HG03135 (cell line): ENCODE data around the gene ABHD5.

Source experiments
- ATAC-seq: cut with Tn5 transposase; IDR thresholded peaks from one replicate; pipeline ENCODE4 v1.9.1; 2021; ENCODE audit warnings: mild to moderate bottlenecking, moderate library complexity; ENCODE audit not compliant: unreplicated experiment

Gene ABHD5

DNA sequence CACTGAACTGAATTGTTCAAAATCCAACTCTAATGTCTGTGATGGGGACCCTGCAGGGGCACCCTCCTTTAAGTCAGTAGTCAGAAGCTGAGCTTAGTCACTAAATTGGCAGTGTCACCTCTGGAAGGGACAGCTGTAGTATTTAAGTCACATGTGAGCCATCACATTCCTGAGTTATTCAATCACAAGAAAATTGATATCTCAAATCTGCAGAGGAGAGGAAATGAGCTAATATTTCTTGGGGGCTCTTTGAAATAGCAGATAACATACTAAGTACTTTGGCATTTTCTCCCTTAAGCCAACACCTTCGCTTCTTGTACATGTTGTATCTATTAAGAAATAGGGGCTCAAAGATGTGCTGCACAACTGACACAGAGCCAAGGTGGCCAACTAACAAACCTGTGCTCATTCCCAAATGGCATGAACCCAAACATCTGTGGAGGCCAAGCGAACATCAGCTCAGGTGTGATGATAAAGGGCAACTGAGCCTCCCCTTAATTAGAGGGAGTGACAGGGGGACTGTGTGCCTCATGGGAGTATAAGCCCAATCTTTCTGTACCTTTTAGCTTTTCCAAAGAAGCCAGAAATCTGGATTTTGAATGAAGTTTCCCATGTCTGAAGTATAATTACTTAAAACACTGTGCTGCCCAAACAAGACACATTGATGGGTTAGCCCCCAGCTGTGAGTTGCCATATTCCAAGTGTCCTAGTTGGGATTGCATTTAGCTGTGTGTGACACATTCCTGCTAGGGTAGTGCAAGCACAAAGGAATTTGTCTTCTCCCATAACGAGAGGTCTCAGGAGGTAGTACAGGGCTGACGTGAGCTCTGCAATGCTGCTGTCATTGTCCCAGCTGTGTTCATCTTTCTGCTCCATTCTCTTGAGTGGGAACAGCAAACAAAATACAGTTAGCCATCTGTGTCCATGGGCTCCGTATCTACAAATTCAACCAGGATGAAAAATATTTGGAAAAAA is 63.3 kb downstream of the ABHD5 start:
- ATAC-seq, result no peak

DNA sequence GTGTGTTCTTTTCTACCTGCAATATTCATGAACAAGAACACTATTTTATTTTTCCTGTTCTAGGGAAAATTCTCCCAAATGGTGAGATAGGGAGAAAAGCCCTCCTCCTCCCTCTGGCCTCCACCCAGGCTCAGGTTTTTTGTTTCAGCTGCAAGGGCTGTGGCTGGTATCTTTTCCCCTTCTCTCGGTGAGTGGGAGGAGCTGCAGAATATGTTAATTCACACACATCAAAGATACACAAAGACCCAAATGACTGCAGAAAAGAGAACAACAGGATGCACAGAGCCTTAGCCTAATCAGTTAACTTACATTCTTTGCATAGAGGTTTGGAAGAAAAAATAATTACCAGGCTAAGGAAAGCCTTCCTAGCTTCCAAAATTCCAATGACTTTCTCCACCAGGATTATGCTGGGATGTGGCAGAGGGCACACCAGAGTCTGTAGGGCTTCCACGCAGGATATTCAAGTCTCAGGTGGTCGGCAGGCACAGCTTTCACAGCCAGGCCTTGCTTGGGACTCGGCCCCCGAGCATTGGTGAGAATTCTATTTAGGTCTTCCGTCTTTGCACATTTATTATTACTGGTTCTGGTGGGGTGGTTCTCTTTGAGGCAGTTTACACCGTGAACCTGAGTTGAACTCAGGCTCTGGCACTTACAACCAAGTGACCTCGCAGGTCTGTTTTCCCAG is 64.9 kb downstream of the ABHD5 start:
- ATAC-seq, result no peak

DNA sequence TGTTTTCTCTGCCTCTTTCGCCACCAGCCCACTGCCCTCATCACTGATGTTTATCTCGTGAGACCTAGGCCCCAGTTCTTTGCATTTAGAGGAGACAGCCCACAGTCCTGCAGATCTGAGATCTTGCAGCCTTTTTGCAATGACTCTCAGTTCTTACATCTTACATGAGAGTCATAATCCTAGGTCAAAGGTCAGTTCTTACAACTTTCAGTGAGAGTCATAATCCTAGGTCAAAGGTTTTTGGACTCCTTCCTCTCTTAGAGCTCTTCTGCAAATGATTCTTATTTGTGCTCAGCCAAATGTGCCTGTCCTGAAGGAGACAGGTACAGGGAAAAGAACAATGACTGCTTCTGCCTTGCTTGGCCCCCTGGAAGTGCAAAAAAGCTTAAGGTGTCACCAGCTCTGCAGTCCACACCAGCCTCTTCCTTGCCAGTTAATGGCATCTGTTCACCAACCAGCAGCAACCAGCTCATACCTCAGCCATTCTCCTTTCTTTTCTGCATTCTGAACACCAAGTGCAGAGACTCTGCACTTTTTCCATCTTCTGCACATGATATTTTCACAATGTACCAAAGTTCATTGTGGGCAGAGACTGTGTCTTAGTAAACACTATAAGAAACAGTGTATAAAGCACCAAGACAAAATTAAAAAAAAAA is 67.1 kb downstream of the ABHD5 start:
- ATAC-seq, result no peak

DNA sequence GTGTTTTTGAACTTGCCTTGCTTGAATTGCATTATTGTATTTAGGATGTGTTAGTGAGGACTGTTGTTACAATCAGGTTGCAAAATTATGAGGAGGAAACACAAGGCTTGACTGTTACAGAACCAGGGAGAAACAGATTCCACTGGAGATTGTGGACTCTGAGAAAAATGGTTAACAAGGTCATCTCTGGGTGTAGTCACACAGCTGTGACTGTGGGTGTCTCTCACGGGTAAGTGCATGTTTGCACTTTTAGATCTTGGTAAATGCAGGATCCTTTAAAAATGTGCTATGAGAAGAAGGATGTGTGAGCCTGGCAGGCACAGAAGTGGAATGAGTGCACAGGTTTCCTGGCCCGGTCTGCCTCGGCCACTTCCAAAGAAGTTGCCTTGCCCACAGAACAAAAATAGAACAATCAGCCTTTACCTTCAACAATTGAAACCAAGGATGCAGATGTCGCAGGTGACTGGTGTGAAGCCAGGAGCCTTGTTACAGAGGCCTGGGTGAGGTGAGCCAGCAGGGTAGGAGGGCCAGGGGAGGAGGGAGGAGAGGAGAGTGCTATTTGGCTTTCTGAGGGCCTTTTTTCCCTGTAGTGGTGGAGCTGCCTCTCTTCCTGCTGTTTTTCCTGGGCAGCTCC is 68.0 kb downstream of the ABHD5 start:
- ATAC-seq, result no peak

DNA sequence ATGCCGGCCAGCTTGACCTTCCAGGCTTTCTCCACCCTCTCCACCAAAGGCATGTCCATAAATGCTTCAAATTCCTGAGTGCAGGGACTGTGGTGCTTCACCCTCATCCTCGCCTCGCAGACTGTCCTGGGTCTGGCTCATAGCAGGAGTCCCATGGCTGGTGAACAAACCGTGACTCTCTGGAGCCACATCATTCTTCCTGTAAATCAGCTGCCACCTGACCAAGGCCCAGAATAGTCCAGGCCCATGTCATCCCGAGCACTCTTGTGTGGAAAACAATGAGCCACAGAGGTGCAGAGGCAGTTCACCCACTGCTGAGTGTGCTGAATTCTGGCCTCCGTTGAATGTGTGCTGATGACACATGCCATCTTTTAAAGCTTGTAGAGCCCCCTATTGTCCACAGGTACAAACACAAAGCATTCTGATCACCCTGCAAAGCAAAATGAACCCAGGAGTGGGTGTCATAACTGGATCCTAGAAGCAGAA is 68.6 kb downstream of the ABHD5 start:
- no peak for ATAC-seq

DNA sequence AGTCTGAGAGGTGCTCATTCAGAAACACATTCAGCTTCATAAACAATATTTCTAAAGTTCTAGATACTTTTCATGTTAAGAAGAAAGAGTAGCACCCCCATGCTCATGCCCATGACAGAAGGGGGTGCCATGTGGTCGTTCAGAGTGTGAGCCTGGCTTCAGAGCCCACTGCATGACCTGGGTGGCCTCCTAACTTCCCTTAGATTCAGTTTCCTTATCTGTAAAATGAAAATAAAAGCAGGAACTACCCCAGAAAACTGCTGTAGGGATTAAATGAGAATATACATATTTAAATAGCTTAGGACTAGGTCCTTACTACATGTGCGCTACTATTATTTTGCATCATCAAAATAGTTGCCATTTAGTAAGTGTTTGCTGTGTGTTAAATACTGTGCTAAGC is 69.2 kb downstream of the ABHD5 start:
- no peak for ATAC-seq

DNA sequence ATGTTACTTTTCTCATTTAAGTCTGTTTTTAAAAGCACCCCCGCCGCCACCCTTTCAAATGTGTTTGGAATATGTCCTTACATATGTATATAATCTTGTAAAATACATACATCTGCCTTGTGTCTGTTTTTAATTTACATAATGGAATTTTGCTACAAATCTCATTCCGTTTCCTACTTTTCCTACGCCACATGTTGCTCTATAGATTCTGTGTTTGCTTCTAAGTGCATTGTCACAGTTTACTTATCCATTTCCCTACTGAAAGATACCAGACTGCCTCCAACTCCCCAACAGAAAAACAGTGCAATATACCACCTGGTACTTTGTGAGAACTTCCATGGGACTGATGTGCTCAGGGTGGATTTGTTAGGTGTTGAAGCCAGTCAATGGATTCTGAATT is 70.2 kb downstream of the ABHD5 start:
- no peak for ATAC-seq

DNA sequence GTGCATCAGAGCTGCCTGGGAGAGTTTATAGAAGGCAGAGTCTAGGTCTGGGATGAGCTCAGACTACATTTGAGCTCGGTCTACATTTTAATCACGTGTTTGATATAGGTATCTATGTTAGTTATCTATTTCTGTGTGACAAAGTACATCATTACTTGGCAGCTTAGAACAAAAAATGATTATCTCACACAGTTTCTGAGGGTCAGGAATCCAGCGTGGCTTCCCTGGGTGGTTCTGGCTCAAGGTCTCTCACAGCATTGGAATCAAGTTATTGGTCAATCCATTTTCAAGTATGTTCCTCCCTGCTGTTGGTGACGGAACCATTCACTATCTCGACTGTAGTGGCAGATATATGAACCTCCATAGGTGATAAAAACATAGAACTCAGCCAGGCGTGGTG is 71.7 kb downstream of the ABHD5 start:
- no peak for ATAC-seq

DNA sequence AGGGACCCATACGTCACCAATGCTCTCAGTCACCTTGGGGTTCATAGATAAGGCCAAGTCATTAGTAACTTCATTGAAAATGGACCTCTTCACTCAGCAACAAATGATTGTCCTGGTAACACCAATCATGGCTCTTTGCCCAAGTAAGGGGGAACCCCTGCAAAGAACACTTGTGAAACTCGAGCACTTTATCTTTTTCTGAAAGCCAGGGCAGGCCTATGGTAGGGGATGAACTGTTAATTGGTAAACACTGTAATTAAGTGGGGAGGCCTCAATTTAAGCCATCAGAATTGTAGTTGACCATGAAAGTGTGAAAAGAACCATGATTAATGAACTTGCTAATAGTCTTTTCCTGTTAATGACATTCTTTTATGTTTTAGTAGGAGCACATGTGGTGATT is 73.3 kb downstream of the ABHD5 start:
- ATAC-seq, result no peak

DNA sequence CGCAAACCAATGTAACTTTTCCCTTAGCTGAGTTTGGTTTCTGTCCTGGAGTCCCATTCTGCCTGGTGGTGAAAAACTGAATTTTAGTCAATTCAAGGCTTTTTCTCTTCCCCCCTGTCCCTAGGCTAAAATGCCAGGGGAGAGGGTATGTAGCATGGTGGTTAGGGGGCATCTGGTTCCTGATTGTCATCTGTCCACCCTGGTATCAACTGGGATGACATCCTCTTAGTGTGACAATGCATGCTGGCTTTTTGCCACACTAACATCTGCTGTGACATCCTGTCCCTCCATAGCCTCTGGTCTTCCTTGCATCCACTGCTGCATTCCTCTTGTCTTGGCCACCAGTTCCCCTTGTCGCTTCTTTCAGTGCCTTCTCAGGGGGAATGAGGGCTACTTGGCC is 73.7 kb downstream of the ABHD5 start:
- no peak for ATAC-seq

DNA sequence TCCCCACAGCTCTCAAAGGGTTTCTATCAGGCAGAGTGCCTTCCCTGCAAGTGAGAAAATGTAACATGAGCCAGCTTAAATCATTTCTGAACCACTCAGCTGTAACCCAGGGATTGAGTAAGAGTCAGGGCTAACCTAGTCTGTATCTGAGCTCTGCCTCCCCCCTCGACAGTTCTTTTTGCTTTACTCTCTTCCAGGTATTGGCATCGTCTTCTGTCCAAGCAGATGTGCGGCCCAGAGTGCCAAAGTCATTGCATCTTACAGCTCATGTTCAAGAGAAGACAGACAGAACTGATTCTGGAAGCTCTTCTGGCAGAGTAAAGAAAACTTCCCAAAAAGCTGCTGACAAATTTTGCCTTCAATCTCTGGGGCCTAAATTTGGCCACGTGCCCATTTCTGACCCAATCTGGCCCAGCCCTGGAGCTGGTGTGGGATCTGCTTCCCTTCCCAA is 74.8 kb downstream of the ABHD5 start:
- ATAC-seq, result no peak

DNA sequence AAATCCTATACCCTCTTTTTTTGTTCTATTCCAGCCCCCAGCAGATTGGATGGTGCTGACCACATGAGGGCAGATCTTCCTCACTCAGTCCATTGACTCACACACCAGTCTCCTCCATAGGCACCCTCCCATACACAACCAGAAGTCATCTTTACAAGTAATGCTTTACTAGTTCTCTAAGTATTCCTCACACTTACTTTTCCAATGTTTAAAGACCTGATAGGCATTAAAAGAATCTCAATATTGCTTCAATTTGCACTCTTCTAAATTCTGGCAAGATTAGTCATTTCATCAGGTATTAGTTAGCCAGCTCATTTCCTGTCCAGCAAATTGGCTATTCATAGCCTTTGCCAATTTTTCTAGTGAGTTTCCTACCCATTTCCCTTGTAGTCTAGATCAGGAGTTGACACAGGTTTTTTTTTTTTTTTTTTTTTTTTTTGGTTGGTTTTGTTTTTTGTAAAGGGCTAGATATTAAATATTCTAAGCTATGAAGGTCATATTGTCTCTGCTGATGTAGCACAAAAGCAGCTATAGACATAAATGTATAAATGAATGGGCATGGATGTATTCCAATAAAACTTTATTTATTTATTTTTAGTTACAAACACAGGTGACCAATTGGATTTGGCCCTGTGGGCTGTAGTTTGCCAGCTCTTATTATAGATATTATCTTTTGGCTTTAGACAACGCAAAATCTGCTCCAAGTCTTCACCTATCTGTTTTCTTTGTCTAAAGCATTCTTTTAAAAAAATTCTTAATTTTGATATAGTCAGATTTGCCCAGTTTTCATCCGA is 76.1 kb downstream of the ABHD5 start:
- ATAC-seq, result no peak

DNA sequence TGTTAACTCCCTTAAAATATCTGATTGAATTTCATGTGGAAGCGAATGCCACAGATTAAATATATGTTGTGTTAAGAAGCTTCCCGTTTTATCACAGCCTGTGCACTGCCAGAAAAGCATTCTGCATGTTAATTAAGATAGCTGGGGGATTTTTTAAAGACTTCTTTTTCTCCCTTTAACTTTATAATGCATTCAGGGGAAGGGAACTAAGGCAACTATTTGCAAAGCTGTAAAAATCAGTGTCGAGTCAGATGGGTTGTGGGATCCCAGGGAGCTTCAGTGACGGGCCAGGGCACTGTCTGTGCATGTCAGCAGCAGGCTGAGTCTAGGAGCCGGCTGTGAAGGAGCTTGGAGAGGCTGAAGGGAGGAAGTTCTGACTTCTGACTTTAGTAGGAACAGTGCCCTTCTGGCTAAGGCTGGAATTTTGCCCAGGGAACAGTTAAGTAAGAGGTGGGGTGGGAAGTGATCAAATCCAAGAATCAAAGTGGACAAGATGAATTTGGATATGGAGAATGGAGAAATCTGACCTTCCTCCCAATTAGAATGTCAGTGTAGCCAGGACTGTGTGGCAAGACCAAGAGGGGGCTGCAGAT is 77.7 kb downstream of the ABHD5 start:
- no peak for ATAC-seq

DNA sequence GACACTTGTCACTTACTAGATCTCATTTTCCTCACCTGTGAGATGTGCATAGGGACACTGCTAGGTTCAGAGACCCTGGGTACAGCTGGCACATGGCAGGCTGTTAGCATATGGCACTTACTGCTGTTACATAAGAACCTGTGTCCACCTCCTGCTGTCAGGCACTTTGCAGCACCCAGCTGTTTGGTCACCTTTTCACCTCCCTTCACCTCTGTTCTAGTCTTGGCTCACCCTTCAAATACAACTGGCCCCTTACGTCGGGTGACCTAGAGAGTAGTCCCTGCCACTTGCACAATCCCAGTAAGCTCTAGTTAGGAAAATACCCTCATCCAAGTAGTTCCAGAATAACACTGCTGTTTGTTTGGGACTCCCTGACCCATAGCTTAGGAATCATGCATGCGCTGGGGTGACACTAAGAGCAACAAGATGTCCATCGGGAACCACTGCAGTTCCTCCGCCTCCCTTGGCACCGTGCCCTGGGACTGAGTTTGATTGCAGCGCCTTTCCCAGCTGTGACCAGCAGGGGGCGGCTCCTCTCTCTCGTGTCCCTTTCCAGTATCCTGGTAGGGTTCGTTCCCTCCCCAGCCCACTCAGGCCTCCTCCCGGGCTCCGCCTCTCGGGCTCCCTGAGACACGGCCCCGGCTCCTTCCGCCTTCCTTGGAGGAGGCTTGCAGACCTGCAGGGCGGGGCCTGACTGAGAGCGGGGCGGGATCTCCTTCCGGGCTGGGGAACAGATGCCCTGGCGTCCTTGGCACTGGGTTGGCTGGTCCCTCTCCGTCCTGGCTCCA is 78.6 kb downstream of the ABHD5 start:
- ATAC-seq, result peak; percentile 59

DNA sequence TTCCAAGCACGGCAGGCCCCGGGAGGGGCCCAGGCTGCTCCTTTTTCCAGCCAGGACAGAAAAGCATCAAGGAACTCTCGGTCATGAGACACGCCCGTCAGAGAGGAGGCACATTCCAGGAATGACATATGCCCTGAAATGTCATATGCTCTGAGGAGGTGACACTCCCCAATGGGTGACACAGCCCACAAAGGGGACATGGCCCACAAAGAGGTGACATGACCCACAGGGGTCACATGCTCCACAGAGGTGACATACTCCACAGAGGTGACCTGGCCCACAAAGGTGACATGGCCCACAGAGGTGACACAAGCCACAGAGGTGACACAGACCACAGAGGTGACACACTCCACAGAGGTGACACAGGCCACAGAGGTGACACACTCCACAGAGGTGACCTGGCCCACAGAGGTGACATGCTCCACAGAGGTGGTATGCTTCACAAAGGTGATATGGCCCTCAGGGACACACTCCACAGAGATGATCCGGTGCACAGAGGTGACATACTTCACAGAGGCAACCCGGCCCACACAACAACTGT is 79.2 kb downstream of the ABHD5 start:
- no peak for ATAC-seq

DNA sequence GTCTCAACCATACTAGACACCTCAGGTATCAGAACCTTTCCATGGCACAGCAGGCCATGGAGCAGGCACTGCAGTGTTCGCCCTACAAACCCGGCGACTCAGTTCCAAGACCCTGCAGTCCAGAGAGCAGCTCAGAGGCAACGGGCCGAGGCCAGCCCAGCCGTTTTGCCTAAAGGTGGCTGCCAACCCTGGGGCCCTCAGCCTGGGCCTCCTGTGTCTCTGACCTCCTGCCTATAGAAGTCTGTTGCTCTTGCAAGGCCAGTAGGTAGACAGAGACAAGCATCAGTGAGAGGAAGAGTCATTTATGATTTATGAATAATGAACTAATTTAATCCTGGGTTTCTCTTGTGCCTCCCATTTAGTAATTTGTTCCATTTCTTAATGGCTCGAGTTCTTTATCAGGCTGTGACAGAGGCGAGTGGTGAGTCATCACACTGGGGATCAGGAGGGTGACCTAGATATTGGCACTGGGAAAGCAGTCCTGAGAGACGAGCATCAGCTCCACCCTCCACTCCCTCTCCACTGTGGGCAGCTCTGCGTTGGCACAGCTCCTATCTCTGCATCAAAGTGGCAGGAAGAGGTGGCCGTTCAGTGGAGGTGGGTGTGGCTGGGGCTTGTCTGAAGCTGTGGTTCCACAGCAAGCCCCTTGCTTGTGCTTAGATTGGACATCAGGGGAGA is 79.8 kb downstream of the ABHD5 start:
- no peak for ATAC-seq

DNA sequence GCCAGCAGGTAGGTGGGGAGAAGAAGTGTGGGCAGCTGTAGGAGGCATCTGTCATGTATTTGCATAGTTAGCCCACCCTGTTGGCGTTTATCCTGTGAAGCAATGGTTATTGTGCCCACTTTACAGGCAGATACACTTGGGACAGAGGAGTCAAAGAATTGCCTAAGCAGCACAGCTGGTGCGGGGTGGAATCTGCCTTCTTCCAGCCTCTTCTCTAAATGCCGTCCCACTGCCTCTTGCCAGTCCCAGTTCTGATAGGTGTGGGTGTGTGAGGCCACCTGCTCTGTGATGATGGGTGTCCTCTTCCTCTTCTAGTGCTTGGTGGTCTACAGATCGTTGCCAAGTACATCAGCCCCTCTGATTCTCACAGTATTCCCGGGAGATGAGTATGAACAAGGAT is 80.9 kb downstream of the ABHD5 start:
- ATAC-seq, result no peak
